Prostate gland (tissue), 2 donors: Measurements from ENCODE around the gene KCNQ1.

Experiments used
- POLR2A ChIP-seq: fragments of 450-650 bp; IDR thresholded peaks from one replicate; pipeline ENCODE4 v1.6.1; 2016; ENCODE audit warnings: antibody characterized with exemption, mild to moderate bottlenecking
- POLR2AphosphoS5 ChIP-seq: sonication (generic); formaldehyde crosslinking; IDR thresholded peaks from one replicate; pipeline ENCODE4 v1.6.1; 2017; ENCODE audit warnings: antibody characterized with exemption
- TF ChIP-seq, protein P1 (sequence below), 4 experiments: fragments of 200-600 bp in 2 of 4; fragments of 450-650 bp in 2 of 4; sonication (generic) in 2 of 4; IDR thresholded peaks; 1 replicate in 3 of 4; 2 replicates in 1 of 4; pipeline ENCODE4 v1.5.1; 2016 to 2019; ENCODE audit warnings: antibody characterized with exemption in 4 of 4, mild to moderate bottlenecking in 2 of 4, moderate library complexity in 2 of 4

DNA sequence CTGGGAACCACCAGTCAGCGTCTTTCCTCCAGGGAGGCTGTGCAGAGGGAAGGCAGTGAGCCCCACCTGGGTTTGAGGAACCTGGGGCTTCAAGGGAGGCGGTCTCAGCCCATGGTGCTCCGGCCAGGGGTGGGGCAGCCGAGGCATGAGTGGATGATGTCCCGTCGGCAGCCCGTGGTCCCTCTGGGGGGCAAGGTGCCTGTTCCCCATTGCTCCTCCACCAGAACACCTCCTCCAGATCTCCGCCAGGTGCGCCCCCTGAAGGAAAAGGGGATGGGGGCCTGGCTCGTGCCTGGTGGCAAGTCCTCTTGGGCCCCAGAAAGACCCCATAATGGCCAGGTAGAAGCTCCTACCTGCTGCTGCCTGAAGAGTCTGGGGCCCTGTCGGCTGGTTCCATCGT, 94.1 kb downstream of the KCNQ1 start:
- TF ChIP-seq, protein P1, sequence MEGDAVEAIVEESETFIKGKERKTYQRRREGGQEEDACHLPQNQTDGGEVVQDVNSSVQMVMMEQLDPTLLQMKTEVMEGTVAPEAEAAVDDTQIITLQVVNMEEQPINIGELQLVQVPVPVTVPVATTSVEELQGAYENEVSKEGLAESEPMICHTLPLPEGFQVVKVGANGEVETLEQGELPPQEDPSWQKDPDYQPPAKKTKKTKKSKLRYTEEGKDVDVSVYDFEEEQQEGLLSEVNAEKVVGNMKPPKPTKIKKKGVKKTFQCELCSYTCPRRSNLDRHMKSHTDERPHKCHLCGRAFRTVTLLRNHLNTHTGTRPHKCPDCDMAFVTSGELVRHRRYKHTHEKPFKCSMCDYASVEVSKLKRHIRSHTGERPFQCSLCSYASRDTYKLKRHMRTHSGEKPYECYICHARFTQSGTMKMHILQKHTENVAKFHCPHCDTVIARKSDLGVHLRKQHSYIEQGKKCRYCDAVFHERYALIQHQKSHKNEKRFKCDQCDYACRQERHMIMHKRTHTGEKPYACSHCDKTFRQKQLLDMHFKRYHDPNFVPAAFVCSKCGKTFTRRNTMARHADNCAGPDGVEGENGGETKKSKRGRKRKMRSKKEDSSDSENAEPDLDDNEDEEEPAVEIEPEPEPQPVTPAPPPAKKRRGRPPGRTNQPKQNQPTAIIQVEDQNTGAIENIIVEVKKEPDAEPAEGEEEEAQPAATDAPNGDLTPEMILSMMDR (IDR thresholded peaks at IDR 0.05): no peak
- TF ChIP-seq POLR2A (no peak), POLR2AphosphoS5 (no peak)
